GM12875 (cell line): ENCODE measurements around the gene FLCN.
"Not testable (repeated sequence)": the region's sequence is repeated elsewhere in the genome, so short reads cannot be mapped to it uniquely, and the experiment has no call there.

Experiments
- H3K4me3 ChIP-seq: one replicate; pipeline ENCODE4 v1.5.1; 2011; ENCODE audit warnings: low read depth, low read length, control low read depth
- CTCF ChIP-seq: IDR thresholded peaks from 2 replicates; pipeline ENCODE4 v1.5.1; 2011; ENCODE audit warnings: low read depth, mild to moderate bottlenecking, control low read depth, inconsistent platforms, low read length, moderate library complexity, borderline replicate concordance; ENCODE audit not compliant: insufficient read depth

FLCN gene

GRCh38 chr17:17196776-17197175 lies 40.2 kb downstream of the FLCN start:
- no peak for TF ChIP-seq CTCF
- H3K4me3 ChIP-seq, result no peak overlapping the region

DNA sequence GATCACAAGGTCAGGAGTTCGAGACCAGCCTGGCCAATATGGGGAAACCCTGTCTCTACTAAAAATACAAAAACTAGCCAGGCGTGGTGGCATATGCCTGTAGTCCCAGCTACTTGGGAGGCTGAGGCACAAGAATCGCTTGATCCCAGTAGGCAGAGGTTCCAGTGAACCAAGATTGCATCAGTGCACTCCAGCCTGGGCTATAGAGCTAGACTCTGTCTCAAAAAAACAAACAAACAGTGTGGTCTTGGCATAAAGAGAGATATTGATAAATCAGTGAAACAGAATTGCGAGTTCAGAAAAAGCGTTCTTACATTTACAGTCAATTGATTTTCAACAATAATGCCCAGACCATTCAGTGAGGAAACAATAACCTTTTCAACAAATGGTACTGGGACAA lies 41.5 kb downstream of the FLCN start:
- not testable (repeated sequence) for H3K4me3 ChIP-seq

- no peak for TF ChIP-seq CTCF
- H3K4me3 ChIP-seq, result no peak overlapping the region
These were observed 45.0 kb downstream of the FLCN start for GRCh38 chr17:17191961-17192381.

DNA sequence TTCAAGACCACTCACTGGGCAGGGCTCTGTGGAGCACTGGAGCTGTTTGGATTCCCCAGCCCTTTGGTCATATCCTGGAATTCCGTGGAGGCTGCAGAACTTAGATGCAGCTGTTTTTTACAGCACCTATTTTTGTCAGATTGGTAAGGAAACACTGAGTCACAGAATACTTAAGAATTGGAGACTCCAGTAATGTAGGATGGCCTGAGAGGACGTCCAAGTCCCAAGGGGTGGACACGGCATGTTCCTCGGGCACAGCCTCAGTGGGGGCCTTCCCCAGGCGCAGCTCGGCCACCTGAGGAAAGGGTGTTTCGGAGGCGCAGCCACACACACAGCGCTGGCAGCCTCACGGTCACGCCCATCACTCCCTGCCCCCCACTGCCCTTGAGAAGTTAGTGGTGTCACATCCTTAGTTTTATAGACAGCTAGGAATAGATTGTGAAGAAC lies 45.6 kb downstream of the FLCN start:
- TF ChIP-seq CTCF, result no peak
- no peak overlapping the region for H3K4me3 ChIP-seq

- no peak overlapping the region for H3K4me3 ChIP-seq
- TF ChIP-seq CTCF, result no peak
These were observed 46.8 kb downstream of the FLCN start for GRCh38 chr17:17190188-17190587.

DNA sequence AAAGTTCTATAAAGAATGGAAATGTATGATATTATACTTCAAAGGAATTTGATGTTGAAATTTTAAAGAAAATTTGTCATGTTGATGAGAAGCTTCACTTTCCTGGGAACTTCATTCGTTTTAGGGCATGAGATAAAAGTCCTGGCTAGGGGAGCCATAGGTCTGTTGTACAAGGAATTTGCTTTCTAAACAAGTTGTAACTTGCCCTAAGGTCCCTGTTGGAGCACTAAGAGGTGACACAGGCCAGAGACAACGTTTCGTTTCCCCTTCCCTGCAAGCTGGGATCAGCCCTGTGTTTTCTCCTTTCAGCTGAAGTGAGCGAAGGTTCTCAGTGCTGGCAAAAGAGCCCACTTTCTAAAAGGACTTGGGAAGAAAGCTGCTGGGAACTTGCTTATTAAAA lies 47.4 kb downstream of the FLCN start:
- no peak for TF ChIP-seq CTCF
- H3K4me3 ChIP-seq, result no peak overlapping the region

- TF ChIP-seq CTCF, result no peak
- no peak overlapping the region for H3K4me3 ChIP-seq
These were observed 48.4 kb downstream of the FLCN start for GRCh38 chr17:17188586-17188985.

GRCh38 chr17:17186551-17187505 lies 50.1 kb downstream of the FLCN start:
- no peak overlapping the region for H3K4me3 ChIP-seq
- TF ChIP-seq CTCF, result no peak
